ENCODE measurements around the gene CDH9.

CDH9 gene

DNA sequence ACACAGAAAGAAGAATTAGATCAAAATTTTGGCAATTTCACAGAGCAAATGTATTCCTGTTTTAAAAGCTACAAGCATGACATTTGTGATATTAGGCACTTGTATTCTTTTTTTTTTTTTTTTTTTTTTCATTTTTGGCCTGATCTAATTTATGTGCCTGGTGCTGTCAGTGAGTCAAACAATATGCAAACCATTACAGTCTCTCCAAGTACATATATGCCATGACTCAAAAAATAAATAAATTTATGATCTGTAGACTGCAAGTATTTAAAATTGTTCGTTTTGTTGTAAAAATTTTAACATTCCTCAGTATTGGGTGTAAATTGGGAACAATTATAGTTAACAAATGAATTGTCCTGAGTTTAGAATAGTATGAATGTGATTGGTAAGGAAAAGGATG is 51.4 kb downstream of the CDH9 start:
- in situ Hi-C loops (cut with MboI; ENCODE audit: low pct_unique_long_range_greater_than_20kb, low sequenced_read_pairs, unreplicated experiment) = no loop called here

DNA sequence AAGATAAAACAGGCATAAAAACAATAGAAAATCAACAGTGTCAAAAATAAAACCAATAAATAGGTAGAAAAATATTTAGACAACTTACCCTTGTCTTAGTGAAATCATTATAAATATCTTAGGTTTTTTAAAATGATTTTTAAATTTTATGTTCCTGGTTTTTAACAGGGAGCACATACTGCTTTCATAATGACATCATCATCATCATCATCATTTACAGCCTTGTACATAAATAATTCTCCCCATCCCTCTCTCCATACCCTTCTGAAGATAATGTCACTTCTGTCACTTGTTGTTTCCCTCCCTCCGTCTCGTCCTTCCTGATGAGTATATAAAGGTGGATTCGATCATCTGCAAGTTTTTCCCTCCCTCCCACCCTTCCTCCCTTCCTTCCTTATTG is 56.6 kb downstream of the CDH9 start:
- TF ChIP-seq, protein P1, sequence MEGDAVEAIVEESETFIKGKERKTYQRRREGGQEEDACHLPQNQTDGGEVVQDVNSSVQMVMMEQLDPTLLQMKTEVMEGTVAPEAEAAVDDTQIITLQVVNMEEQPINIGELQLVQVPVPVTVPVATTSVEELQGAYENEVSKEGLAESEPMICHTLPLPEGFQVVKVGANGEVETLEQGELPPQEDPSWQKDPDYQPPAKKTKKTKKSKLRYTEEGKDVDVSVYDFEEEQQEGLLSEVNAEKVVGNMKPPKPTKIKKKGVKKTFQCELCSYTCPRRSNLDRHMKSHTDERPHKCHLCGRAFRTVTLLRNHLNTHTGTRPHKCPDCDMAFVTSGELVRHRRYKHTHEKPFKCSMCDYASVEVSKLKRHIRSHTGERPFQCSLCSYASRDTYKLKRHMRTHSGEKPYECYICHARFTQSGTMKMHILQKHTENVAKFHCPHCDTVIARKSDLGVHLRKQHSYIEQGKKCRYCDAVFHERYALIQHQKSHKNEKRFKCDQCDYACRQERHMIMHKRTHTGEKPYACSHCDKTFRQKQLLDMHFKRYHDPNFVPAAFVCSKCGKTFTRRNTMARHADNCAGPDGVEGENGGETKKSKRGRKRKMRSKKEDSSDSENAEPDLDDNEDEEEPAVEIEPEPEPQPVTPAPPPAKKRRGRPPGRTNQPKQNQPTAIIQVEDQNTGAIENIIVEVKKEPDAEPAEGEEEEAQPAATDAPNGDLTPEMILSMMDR (IDR thresholded peaks at IDR 0.05; ENCODE audit: extremely low read depth, insufficient read depth, missing control alignments) = no peak
- in situ Hi-C loops (cut with MboI; ENCODE audit: low pct_unique_long_range_greater_than_20kb, low sequenced_read_pairs, unreplicated experiment) = no loop called here
- DNase-seq (ENCODE audit: low spot score) = no peak

More for the DNA sequence above, 51.4 kb downstream of the CDH9 start:
- TF ChIP-seq, protein P1 (IDR thresholded peaks at IDR 0.05; ENCODE audit: extremely low read depth, insufficient read depth, missing control alignments) = no peak
- DNase-seq (ENCODE audit: low spot score) = no peak

DNA sequence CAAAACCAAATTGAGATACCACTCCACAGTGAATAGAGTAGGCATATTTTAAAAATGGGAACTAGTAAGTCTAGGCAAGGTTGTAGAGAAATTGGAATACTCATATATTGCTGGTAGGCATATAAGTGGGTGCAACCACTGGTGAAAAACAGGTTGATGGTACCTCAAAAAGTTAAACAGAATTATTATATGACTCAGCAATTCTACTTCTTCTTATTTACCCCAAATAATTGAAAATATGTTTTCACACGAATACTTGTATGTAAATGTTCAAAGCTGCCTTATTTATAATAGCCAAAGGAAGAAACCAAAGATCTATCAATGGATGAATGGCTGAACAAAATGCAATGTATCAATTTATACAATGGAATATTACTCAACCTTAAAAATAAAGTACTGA is 79.1 kb downstream of the CDH9 start:
- no peak for DNase-seq (ENCODE audit: low spot score)
- in situ Hi-C loops (cut with MboI; ENCODE audit: low pct_unique_long_range_greater_than_20kb, low sequenced_read_pairs, unreplicated experiment) = no loop called here
- TF ChIP-seq, protein P1 (IDR thresholded peaks at IDR 0.05; ENCODE audit: extremely low read depth, insufficient read depth, missing control alignments) = no peak

DNA sequence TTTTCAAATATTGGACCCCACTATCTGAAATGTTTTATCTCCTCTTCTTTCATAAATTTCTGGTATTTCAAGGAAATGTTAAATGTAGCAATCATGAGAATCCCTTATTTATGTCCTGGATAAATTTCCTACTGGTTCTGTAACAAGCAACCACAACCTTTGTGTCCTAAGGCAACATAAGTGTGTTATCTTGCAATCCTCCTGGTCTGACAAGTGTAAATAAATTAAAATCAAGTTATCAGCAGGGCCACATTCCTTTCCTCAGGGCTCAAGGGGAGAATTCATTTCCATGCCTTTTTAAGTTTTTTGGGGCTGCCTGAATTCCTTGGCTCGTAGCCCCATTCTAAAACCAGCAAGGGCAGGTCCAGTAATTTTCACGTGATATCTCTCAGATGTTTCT is 83.2 kb downstream of the CDH9 start:
- in situ Hi-C loops (cut with MboI; ENCODE audit: low pct_unique_long_range_greater_than_20kb, low sequenced_read_pairs, unreplicated experiment) = no loop called here
- TF ChIP-seq, protein P1 (IDR thresholded peaks at IDR 0.05; ENCODE audit: extremely low read depth, insufficient read depth, missing control alignments) = no peak

DNA sequence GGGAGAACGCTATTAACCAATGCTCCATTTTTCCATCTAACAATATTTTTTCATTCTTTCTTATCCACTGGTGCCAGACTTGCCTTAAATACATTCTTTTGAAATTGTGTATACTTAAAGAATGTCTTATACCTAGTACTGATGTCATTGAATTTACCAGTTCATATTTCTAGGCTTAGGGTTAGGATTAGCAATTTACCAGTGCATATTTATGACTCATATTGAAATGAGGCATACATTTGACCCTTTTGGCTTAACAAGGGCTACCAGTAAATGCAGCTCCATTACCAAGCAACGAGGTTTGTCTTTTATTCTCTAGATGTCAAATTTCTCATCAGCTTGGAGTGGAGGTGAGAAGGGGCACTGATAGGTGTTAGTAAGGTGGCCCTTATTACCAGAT is 89.5 kb downstream of the CDH9 start:
- TF ChIP-seq, protein P1 (IDR thresholded peaks at IDR 0.05; ENCODE audit: extremely low read depth, insufficient read depth, missing control alignments) = no peak
- in situ Hi-C loops (cut with MboI; ENCODE audit: low pct_unique_long_range_greater_than_20kb, low sequenced_read_pairs, unreplicated experiment) = no loop called here
- no peak for DNase-seq (ENCODE audit: low spot score)

More for the DNA sequence above, 83.2 kb downstream of the CDH9 start:
- DNase-seq (ENCODE audit: low spot score) = no peak

DNA sequence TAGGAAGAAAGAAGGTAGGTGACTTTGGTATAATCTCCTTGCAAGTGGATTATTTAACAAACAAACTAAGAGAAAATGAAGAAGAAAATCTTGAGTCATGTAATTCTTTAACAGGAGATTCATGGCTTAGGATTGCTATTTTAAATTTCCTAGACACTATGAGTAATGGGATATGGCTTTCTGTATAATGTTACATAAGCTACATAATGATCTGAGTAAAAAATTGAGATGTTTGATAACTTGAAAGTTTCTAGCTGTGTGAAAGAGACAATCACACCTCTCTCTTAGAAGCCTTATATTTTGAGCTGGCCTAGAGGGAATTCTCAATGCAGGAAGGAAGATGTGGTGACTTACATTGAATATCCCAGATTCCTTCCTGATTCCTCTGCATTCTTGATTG is 92.5 kb downstream of the CDH9 start:
- DNase-seq (ENCODE audit: low spot score) = no peak
- in situ Hi-C loops (cut with MboI; ENCODE audit: low pct_unique_long_range_greater_than_20kb, low sequenced_read_pairs, unreplicated experiment) = no loop called here
- TF ChIP-seq, protein P1 (IDR thresholded peaks at IDR 0.05; ENCODE audit: extremely low read depth, insufficient read depth, missing control alignments) = no peak

DNA sequence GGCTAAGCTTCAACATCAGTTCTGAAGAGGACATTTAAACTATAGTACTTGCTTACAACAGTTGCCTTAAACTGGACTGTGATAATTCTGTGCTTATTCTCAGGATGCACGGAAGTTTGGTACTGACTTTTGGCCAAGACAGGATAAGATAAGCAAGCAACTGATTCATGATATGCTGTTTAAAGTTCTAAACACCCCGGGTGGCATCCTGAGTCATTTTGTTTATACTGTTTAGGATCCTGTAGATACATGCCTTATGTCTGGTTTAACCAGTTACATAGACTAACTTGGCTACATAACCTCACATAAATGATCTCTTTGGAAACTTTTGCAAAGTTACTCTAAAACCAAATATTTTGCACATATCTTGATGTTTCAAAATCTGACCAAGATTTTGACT is 95.9 kb downstream of the CDH9 start:
- DNase-seq (ENCODE audit: low spot score) = no peak
- TF ChIP-seq, protein P1 (IDR thresholded peaks at IDR 0.05; ENCODE audit: extremely low read depth, insufficient read depth, missing control alignments) = no peak
- in situ Hi-C loops (cut with MboI; ENCODE audit: low pct_unique_long_range_greater_than_20kb, low sequenced_read_pairs, unreplicated experiment) = no loop called here

All from GM13977 (cell line).